ENCODE measurements around the gene IL1RL1. TPM values are rescaled to one million over a fixed set of nuclear protein-coding genes. Genes with fewer than 3 reads are reported as not detected.

The IL1RL1 gene
- total RNA-seq, 1 donor: under 0.01 TPM

DNA sequence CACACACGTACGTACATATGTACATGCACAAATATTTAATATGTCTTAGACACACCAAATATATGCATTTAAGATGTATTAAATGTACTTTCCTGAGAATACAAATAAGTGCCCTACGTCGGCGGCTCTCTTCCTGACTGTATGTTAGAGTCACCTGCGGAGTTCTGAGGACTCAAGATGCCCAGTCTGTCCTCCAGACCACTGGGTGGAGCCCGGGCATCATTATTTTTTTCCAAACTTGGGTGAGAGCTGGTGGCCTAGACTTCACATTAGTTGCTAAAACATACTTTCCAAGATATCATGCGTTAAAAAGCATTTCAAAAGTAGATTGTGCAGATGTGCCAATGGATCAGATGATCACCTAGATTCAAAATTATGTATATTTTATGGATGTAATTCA is 47.1 kb downstream of the IL1RL1 start:
- no peak for DNase-seq (ENCODE audit: insufficient read length, low spot score, missing footprints)
- no peak overlapping the region for H2AFZ ChIP-seq (ENCODE audit: low read length)

GRCh38 chr2:102359527-102359926 is 48.2 kb downstream of the IL1RL1 start:
- no peak for TF ChIP-seq CTCF (IDR thresholded peaks at IDR 0.05; ENCODE audit: extremely low read depth, low read depth, low read length)
- Histone ChIP-seq H3K27ac (ENCODE audit: low read depth, low read length) (no peak overlapping the region), H3K4me2 (ENCODE audit: insufficient read depth, low read length) (no peak overlapping the region), H3K36me3 (ENCODE audit: insufficient read depth, low read length) (no peaks in the 10 kb centered on the region), H3K4me3 (ENCODE audit: insufficient read depth, low read length) (no peak overlapping the region), H3K9me3 (ENCODE audit: low read depth, low read length) (no peaks in the 10 kb centered on the region), H4K20me1 (ENCODE audit: insufficient read depth, low read length) (no peaks in the 10 kb centered on the region), H3K4me1 (ENCODE audit: insufficient read depth, low read length) (peaks cover 3% of the 10 kb centered on the region), H3K27me3 (ENCODE audit: insufficient read depth, low read length) (peaks cover 4% of the 10 kb centered on the region), H3K79me2 (ENCODE audit: insufficient read depth, low read length) (no peaks in the 10 kb centered on the region), H2AFZ (ENCODE audit: low read length) (no peak overlapping the region)
- DNase-seq (ENCODE audit: insufficient read length, low spot score, missing footprints): no peak

More for the DNA sequence above, 47.1 kb downstream of the IL1RL1 start:
- Histone ChIP-seq H3K4me2 (ENCODE audit: insufficient read depth, low read length) (no peak overlapping the region), H3K4me1 (ENCODE audit: insufficient read depth, low read length) (peaks cover 3% of the 10 kb centered on the region), H3K36me3 (ENCODE audit: insufficient read depth, low read length) (no peaks in the 10 kb centered on the region), H4K20me1 (ENCODE audit: insufficient read depth, low read length) (no peaks in the 10 kb centered on the region), H3K79me2 (ENCODE audit: insufficient read depth, low read length) (no peaks in the 10 kb centered on the region), H3K4me3 (ENCODE audit: insufficient read depth, low read length) (no peak overlapping the region), H3K27ac (ENCODE audit: low read depth, low read length) (no peak overlapping the region), H3K9me3 (ENCODE audit: low read depth, low read length) (no peaks in the 10 kb centered on the region), H3K27me3 (ENCODE audit: insufficient read depth, low read length) (peaks cover 1% of the 10 kb centered on the region)
- TF ChIP-seq CTCF (IDR thresholded peaks at IDR 0.05; ENCODE audit: extremely low read depth, low read depth, low read length): no peak

- no peak for DNase-seq (ENCODE audit: insufficient read length, low spot score, missing footprints)
- no peak for TF ChIP-seq CTCF (IDR thresholded peaks at IDR 0.05; ENCODE audit: extremely low read depth, low read depth, low read length)
- Histone ChIP-seq H3K79me2 (ENCODE audit: insufficient read depth, low read length) (no peaks in the 10 kb centered on the region), H3K27me3 (ENCODE audit: insufficient read depth, low read length) (peaks cover 4% of the 10 kb centered on the region), H4K20me1 (ENCODE audit: insufficient read depth, low read length) (no peaks in the 10 kb centered on the region), H2AFZ (ENCODE audit: low read length) (no peak overlapping the region), H3K9me3 (ENCODE audit: low read depth, low read length) (no peaks in the 10 kb centered on the region), H3K36me3 (ENCODE audit: insufficient read depth, low read length) (no peaks in the 10 kb centered on the region), H3K4me1 (ENCODE audit: insufficient read depth, low read length) (no peaks in the 10 kb centered on the region), H3K4me2 (ENCODE audit: insufficient read depth, low read length) (no peak overlapping the region), H3K27ac (ENCODE audit: low read depth, low read length) (no peak overlapping the region), H3K4me3 (ENCODE audit: insufficient read depth, low read length) (no peak overlapping the region)
These were observed 50.4 kb downstream of the IL1RL1 start for GRCh38 chr2:102361632-102362241.

GRCh38 chr2:102365763-102366162 is 54.4 kb downstream of the IL1RL1 start:
- H3K4me2 ChIP-seq (ENCODE audit: insufficient read depth, low read length): no peak overlapping the region
- DNase-seq (ENCODE audit: insufficient read length, low spot score, missing footprints): no peak
- no peak overlapping the region for H3K4me3 ChIP-seq (ENCODE audit: insufficient read depth, low read length)
- H3K9me3 ChIP-seq (ENCODE audit: low read depth, low read length): no peaks in the 10 kb centered on the region
- H3K79me2 ChIP-seq (ENCODE audit: insufficient read depth, low read length): no peaks in the 10 kb centered on the region
- no peak for TF ChIP-seq CTCF (IDR thresholded peaks at IDR 0.05; ENCODE audit: extremely low read depth, low read depth, low read length)
- H3K27me3 ChIP-seq (ENCODE audit: insufficient read depth, low read length): peaks cover 4% of the 10 kb centered on the region
- no peak overlapping the region for H3K27ac ChIP-seq (ENCODE audit: low read depth, low read length)
- no peaks in the 10 kb centered on the region for H4K20me1 ChIP-seq (ENCODE audit: insufficient read depth, low read length)
- no peak overlapping the region for H2AFZ ChIP-seq (ENCODE audit: low read length)
- H3K4me1 ChIP-seq (ENCODE audit: insufficient read depth, low read length): no peaks in the 10 kb centered on the region
- H3K36me3 ChIP-seq (ENCODE audit: insufficient read depth, low read length): no peaks in the 10 kb centered on the region

Measured in osteoblast (primary cell).